NCI-H345 treated with DMSO at 0.1 percent for 48 hours (cell line): ENCODE data around the gene NUTF2.
"Not testable (repeated sequence)": the region's sequence is repeated elsewhere in the genome, so short reads cannot be mapped to it uniquely, and the experiment has no call there.

ENCODE experiments used
- DNase-seq: peaks from one replicate; lab custom pipeline; 2025; ENCODE audit not compliant: unreplicated experiment; lab: John Stamatoyannopoulos, UW

NUTF2 gene

GRCh38 chr16:67883146-67883871 lies 36.6 kb downstream of the NUTF2 start:
- no peak for DNase-seq

- no peak for DNase-seq
These were observed 37.1 kb downstream of the NUTF2 start for GRCh38 chr16:67883872-67884261.

- DNase-seq: no peak
These were observed 38.0 kb downstream of the NUTF2 start, which contains the start of gene NRN1L for GRCh38 chr16:67884684-67885083. TSS of gene NRN1L (plus strand) at chr16:67884885. CDS start at chr16:67884904, 19 bp downstream.

GRCh38 chr16:67885545-67885944 lies 38.8 kb downstream of the NUTF2 start:
- no peak for DNase-seq

GRCh38 chr16:67885976-67886375 lies 39.2 kb downstream of the NUTF2 start:
- DNase-seq: no peak

- no peak for DNase-seq
These were observed 39.7 kb downstream of the NUTF2 start for GRCh38 chr16:67886387-67886786.

- DNase-seq: no peak
These were observed 41.6 kb downstream of the NUTF2 start for GRCh38 chr16:67888331-67888730.

- no peak for DNase-seq
These were observed 45.6 kb downstream of the NUTF2 start for GRCh38 chr16:67892375-67892774.

- peak; percentile 71 for DNase-seq
These were observed 46.4 kb downstream of the NUTF2 start, which contains the start of gene PSKH1 for GRCh38 chr16:67892899-67893742. TSS of gene PSKH1 (plus strand) at chr16:67893254. CDS start at chr16:67908750, 15,496 bp downstream.

GRCh38 chr16:67893743-67894399 lies 47.1 kb downstream of the NUTF2 start:
- DNase-seq: no peak

GRCh38 chr16:67897231-67897630 lies 50.5 kb downstream of the NUTF2 start:
- no peak for DNase-seq

GRCh38 chr16:67901734-67902133 lies 55.0 kb downstream of the NUTF2 start:
- DNase-seq: no peak

GRCh38 chr16:67902831-67903230 lies 56.1 kb downstream of the NUTF2 start:
- DNase-seq: no peak

GRCh38 chr16:67907397-67908180 lies 60.9 kb downstream of the NUTF2 start:
- DNase-seq: no peak

- DNase-seq: no peak
These were observed 62.5 kb downstream of the NUTF2 start for GRCh38 chr16:67909056-67909742.

- DNase-seq: no peak
These were observed 63.4 kb downstream of the NUTF2 start for GRCh38 chr16:67910158-67910557.

- DNase-seq: no peak
These were observed 68.2 kb downstream of the NUTF2 start for GRCh38 chr16:67914758-67915495.

GRCh38 chr16:67915496-67915769 lies 68.7 kb downstream of the NUTF2 start:
- not testable (repeated sequence) for DNase-seq

GRCh38 chr16:67915831-67916723 lies 69.3 kb downstream of the NUTF2 start:
- no peak for DNase-seq
